Spleen (tissue), 11 donors: ENCODE measurements around the gene ERC2. TPM values are rescaled to one million over a fixed set of nuclear protein-coding genes. Genes with fewer than 3 reads are reported as not detected.

Experiments
- DNase-seq: peaks from one replicate; pipeline ENCODE4 v3.0.0-alpha.2; 2020
- H3K27ac ChIP-seq, 8 donors: fragments of 200-600 bp; sonication (generic) in 7 of 8; 1 replicate in 4 of 8; 2 replicates in 4 of 8; pipeline versions ENCODE4 v1.5.0 to v1.8.0; 2016 to 2021; ENCODE audit warnings: inconsistent platforms in 4 of 8, mild to moderate bottlenecking in 4 of 8, moderate library complexity in 1 of 8
- H3K27me3 ChIP-seq, 7 donors: fragments of 200-600 bp; sonication (generic) in 6 of 7; replicated peaks in 1 of 7; 1 replicate in 4 of 7; 2 replicates in 3 of 7; pipeline versions ENCODE4 v1.5.0 to v1.8.0; 2016 to 2021; ENCODE audit warnings: inconsistent platforms in 3 of 7, mild to moderate bottlenecking in 1 of 7
- H3K36me3 ChIP-seq, 6 donors: fragments of 200-600 bp; sonication (generic) in 5 of 6; 1 replicate in 4 of 6; 2 replicates in 2 of 6; pipeline versions ENCODE4 v1.5.0 to v1.8.0; 2016 to 2021; ENCODE audit warnings: inconsistent platforms in 2 of 6
- H3K4me1 ChIP-seq, 6 donors: fragments of 200-600 bp; sonication (generic) in 5 of 6; 1 replicate in 3 of 6; 2 replicates in 3 of 6; pipeline versions ENCODE4 v1.5.0 to v1.8.0; 2016 to 2021; ENCODE audit warnings: inconsistent platforms in 3 of 6
- H3K4me3 ChIP-seq, 8 donors: fragments of 200-600 bp; sonication (generic) in 7 of 8; 1 replicate in 4 of 8; 2 replicates in 4 of 8; pipeline versions ENCODE4 v1.5.0 to v1.8.0; 2016 to 2021; ENCODE audit warnings: inconsistent platforms in 4 of 8, mild to moderate bottlenecking in 4 of 8, moderate library complexity in 2 of 8
- H3K9me3 ChIP-seq, 8 donors: fragments of 200-600 bp; sonication (generic) in 7 of 8; 1 replicate in 4 of 8; 2 replicates in 4 of 8; pipeline versions ENCODE4 v1.5.0 to v1.8.0; 2016 to 2021; ENCODE audit warnings: inconsistent platforms in 4 of 8
- POLR2A ChIP-seq, 3 donors: fragments of 450-650 bp; IDR thresholded peaks; one replicate each; pipeline ENCODE4 v1.5.1; 2017; ENCODE audit warnings: antibody characterized with exemption in 3 of 3, mild to moderate bottlenecking in 1 of 3
- POLR2AphosphoS5 ChIP-seq, 3 donors: sonication (generic); formaldehyde crosslinking; IDR thresholded peaks; one replicate each; pipeline ENCODE4 v1.5.1; 2017; ENCODE audit warnings: antibody characterized with exemption in 3 of 3
- WGBS, 5 donors: extraction: QIAGEN DNeasy Blood & Tissue Kit in 3 of 5; methylation state at CpG; one replicate each; pipeline versions ENCODE4 v1.1.5 to v1.1.7; 2013 to 2018; 5-methylcytosine and 5-hydroxymethylcytosine counted together
- intact Hi-C: fragments of 100-400 bp; cut with DNase I; formaldehyde crosslinking; loops from one replicate; pipeline ENCODE4 v1.15.0; 2023; ENCODE audit warnings: low total_unique reads
- polyA plus RNA-seq, 3 donors: library from polyadenylated mRNA; stranded (reverse); fragments of 200-250 nt; gene quantifications; one replicate each; pipeline ENCODE4 v1.2.1, GENCODE V29; 2013
- total RNA-seq, 7 donors: library from RNA; depleted of rRNA in 3 of 7; stranded (reverse); fragments of >200 nt in 3 of 7; fragmentation: NEBNext Ultra II Directional in 4 of 7; extraction: Animal tissue kit (Norgen Biotek cat#: 25700) in 4 of 7; gene quantifications; one replicate each; pipeline versions ENCODE4 v1.1.0 to v1.2.1, GENCODE V29; 2016 to 2021
- TF ChIP-seq, protein P1 (sequence below), 11 experiments: fragments of 200-600 bp in 7 of 11; fragments of 450-650 bp in 4 of 11; sonication (generic) in 4 of 11; IDR thresholded peaks in 8 of 11; conservative IDR thresholded peaks in 3 of 11; 1 replicate in 7 of 11; 2 replicates in 4 of 11; pipeline versions ENCODE4 v1.4.0 to v1.8.0; 2016 to 2021; ENCODE audit warnings: antibody characterized with exemption in 11 of 11, inconsistent platforms in 4 of 11, mild to moderate bottlenecking in 1 of 11
- donor health status: healthy with polysubstance abuse.
- donor health status: DM: no; HTN: no; CAD: no; lungs with moderate emphysema.
- donor health status: DM: no; HTN: no; CAD: no.
- donor health status: Bipolar disorder and iron deficiency.
- donor health status: healthy.
- donor health status: DM: no; HTN: no; CAD: no.
- donor health status: DM: yes; HTN: yes; CAD: no.

Gene ERC2
- total and polyA plus RNA-seq, 10 donors: 0.04 to 4.9 (median 0.39) TPM

DNA sequence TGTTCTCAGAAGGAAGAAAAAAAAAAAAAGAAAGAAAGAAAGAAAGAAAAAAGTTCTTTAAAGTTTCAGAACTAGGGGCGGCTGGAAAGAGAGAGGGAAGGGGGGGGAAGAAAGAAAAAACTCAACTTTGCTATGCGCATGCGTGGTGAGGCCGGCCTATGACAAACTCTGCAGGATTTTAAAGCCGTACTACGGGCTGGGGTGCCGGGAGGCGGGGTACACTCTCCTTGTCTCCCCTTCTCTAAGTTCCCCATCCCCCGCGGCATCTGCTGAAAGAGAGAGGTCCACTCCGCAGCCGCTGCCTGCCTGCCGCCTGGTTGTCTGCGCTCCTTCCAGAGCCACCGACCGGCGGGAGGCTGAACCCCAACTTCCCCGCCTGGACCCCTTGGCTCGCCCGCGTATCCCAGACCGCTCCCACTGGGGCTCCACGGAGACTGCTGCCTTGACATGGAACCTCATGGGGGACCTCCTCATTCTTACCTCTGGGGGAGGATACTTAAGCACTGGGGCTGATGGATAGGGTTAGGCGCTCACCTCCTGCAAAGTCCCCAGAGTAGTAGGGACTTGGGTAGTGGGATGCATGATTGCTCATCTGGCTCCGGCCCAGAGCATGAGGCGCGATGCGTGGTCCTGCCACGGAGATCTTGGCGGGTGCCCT lies 979.7 kb downstream of the ERC2 start:
- TF ChIP-seq, protein P1, sequence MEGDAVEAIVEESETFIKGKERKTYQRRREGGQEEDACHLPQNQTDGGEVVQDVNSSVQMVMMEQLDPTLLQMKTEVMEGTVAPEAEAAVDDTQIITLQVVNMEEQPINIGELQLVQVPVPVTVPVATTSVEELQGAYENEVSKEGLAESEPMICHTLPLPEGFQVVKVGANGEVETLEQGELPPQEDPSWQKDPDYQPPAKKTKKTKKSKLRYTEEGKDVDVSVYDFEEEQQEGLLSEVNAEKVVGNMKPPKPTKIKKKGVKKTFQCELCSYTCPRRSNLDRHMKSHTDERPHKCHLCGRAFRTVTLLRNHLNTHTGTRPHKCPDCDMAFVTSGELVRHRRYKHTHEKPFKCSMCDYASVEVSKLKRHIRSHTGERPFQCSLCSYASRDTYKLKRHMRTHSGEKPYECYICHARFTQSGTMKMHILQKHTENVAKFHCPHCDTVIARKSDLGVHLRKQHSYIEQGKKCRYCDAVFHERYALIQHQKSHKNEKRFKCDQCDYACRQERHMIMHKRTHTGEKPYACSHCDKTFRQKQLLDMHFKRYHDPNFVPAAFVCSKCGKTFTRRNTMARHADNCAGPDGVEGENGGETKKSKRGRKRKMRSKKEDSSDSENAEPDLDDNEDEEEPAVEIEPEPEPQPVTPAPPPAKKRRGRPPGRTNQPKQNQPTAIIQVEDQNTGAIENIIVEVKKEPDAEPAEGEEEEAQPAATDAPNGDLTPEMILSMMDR (IDR thresholded peaks at IDR 0.05 in 8 of 11, conservative IDR thresholded peaks at IDR 0.05 in 3 of 11): no peak
- TF ChIP-seq POLR2AphosphoS5 (IDR thresholded peaks at IDR 0.05): no peak
- TF ChIP-seq POLR2A (IDR thresholded peaks at IDR 0.05): no peak
- peaks cover 8 to 64% (median 27%) of the 10 kb centered on the region in 6 donors for H3K4me1 ChIP-seq
- peak overlapping the region in 7 of 8 donors; percentile 71 to 82 (median 78) for H3K27ac ChIP-seq
- no peaks in the 10 kb centered on the region for H3K36me3 ChIP-seq
- intact Hi-C loops: loop anchor here (5.0 to 10.0 kb wide), 3 partner anchors 236 to 554 kb away; no protein-coding TSS in a partner anchor
- 1 to 3% (median 2%) methylated on average over 30 of the region's 30 CpGs for WGBS, 5 donors
- H3K27me3 ChIP-seq: peaks cover 0 to 90% (median 46%) of the 10 kb centered on the region in 7 donors
- no peaks in the 10 kb centered on the region for H3K9me3 ChIP-seq
- no peak for DNase-seq
- H3K4me3 ChIP-seq: peak overlapping the region; percentile 43 to 81 (median 57)

DNA sequence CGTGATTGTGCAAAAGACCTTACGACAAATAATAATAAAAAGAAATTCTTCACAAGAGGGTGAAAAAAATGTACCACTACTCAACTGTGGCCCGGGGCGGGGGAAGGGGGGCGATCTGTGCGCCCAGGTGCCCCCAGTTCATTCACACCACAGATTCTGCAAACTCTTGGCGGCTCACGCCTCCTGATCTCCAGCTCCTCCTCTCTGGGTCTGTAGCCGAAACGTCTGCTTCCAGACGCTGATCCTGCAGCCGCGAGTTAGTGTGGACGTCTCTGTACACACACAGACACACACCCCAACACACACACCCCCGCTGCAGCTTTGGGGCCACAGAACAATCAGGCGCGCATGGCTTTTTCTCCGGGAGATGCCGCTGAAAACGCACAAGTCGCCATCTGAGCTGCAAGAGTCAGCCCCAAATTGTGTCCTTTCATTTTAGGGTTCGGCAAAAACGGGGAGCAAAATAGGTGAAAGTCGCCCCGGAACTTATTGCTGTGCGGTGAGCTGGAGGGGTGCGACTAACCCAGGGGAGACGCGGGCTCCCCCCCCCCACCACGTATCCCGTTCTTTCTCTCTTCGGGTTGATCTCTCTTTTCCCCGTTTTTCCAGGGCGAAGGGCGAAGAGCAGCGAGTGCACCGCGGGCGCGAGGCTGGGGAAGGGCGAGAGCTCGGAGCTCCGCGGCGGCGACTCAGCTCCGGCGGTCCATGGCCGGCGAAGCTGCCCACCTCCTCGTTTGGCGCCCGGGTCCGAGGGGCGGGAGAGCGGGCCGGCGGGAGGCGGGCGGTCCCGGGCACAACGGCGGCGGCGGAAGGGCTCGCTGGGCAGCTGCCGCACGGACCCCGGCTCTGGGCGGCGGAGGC lies 980.7 kb downstream of the ERC2 start:
- peaks cover 8 to 73% (median 32%) of the 10 kb centered on the region in 6 donors for H3K4me1 ChIP-seq
- no peak for DNase-seq
- H3K4me3 ChIP-seq: peak overlapping the region; percentile 43 to 81 (median 57)
- H3K9me3 ChIP-seq: no peaks in the 10 kb centered on the region
- TF ChIP-seq POLR2A (IDR thresholded peaks at IDR 0.05) (no peak), POLR2AphosphoS5 (IDR thresholded peaks at IDR 0.05) (peak in 1 of 3 donors; percentile 6)
- H3K27ac ChIP-seq: peak overlapping the region in 7 of 8 donors; percentile 71 to 82 (median 78)
- H3K27me3 ChIP-seq: peaks cover 3 to 99% (median 54%) of the 10 kb centered on the region in 7 donors
- no peaks in the 10 kb centered on the region for H3K36me3 ChIP-seq
- 0 to 2% (median 1%) methylated on average over 59 to 71 of the region's 71 CpGs for WGBS, 5 donors
- intact Hi-C loops: loop anchor here (5.0 to 10.0 kb wide), 3 partner anchors 237 to 555 kb away; no protein-coding TSS in a partner anchor

DNA sequence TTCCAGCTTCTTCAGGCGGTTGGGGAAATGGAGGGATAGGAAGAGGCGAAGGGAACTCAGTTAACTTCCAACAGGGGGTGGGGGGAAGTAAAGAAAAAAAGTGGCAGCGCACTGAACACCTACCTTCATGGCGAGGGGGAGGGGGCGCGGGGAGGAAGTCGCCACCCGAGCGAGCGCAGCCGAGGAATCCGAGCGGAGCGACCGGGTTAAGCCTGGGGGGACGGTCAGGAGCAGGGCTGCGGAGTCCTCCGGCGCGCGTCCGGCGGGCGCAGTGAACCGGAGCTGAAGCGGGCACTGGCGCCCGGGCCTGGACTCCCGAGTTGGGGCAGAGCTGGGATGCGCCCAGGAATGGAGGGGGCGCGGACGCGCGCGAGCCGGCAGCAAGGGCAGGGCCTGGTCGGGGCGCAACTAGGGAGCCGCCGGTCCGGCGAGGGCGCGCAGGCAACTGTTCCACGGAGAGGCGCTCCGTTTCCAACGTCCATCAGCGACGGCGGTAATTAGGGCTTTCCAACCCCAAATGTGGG lies 981.3 kb downstream of the ERC2 start, which contains the start of gene WNT5A:
Gene WNT5A (minus strand): TSS at position 450 of the 524 bp plus-strand sequence. CDS start 321 bp downstream, at position 129.
- peak; percentile 79 for DNase-seq
- Histone ChIP-seq H3K4me3 (peak within 1 kb of the TSS; percentile 43 to 81 (median 57)), H3K4me1 (peaks cover 8 to 80% (median 37%) of the 10 kb centered on the region in 6 donors), H3K9me3 (no peaks in the 10 kb centered on the region), H3K27ac (peak within 1 kb of the TSS; percentile 48 to 82 (median 77)), H3K36me3 (no peaks in the 10 kb centered on the region), H3K27me3 (peaks cover 3 to 100% (median 61%) of the 10 kb centered on the region in 7 donors)
- 1 to 3% (median 2%) methylated on average over 46 to 52 of the region's 52 CpGs for WGBS, 5 donors
- peak in 2 of 3 donors; percentile 28 to 43 for TF ChIP-seq POLR2AphosphoS5 (IDR thresholded peaks at IDR 0.05)
- no peak for TF ChIP-seq POLR2A (IDR thresholded peaks at IDR 0.05)
- intact Hi-C loops: loop anchor here (5.0 to 10.0 kb wide), 3 partner anchors 238 to 555 kb away; no protein-coding TSS in a partner anchor

DNA sequence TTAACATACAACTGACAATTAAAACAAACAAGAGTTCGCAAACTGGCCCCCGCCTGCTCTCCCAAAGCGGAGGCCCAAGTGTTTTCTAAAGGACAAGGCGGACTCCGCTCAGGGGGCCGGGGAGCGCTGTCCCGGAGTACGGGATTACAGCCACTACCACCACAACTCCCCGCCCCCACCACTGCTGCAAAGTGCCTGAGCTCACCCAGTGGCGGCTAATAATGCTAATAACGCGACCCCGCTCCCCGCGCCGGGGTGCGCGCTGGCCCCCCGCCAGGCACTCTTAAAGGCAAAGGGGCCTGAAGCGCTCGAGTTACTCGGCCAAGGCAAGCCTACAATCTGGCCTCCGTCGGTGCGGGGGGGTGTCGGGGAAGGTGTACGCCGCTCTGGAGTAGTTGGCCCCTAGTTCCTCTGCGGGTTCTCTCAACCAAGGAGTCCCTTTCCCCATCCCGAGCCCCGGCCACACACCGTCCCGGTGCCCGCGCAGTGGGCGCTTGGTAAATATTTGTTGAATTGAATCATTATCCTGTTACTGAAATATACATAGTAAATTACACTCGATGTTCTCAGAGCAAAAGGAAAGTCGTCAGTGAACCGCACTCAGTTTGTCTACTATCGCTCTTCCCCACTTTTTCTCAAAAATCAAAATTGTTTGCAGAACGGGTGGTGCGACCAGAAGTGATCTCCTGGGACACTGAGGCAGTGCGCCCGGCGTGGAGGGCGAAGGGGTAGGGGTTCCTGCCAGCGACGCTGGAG lies 982.0 kb downstream of the ERC2 start:
- peak overlapping the region; percentile 43 to 81 (median 57) for H3K4me3 ChIP-seq
- H3K36me3 ChIP-seq: no peaks in the 10 kb centered on the region
- H3K9me3 ChIP-seq: no peaks in the 10 kb centered on the region
- peaks cover 3 to 100% (median 66%) of the 10 kb centered on the region in 7 donors for H3K27me3 ChIP-seq
- intact Hi-C loops: loop anchor here (5.0 to 10.0 kb wide), 3 partner anchors 239 to 556 kb away; no protein-coding TSS in a partner anchor
- TF ChIP-seq POLR2A (IDR thresholded peaks at IDR 0.05) (no peak), POLR2AphosphoS5 (IDR thresholded peaks at IDR 0.05) (peak in 2 of 3 donors; percentile 27 to 65)
- H3K4me1 ChIP-seq: peaks cover 8 to 85% (median 38%) of the 10 kb centered on the region in 6 donors
- WGBS, 5 donors: 2 to 5% (median 3%) methylated on average over 33 to 49 of the region's 49 CpGs
- H3K27ac ChIP-seq: peak overlapping the region; percentile 48 to 82 (median 77)
- DNase-seq: peak; percentile 78
